IMR-90 (cell line): Measurements from ENCODE around the gene RALGPS1. TPM values are rescaled to one million over a fixed set of nuclear protein-coding genes. Genes with fewer than 3 reads are reported as not detected.

Source experiments
- ATAC-seq: fragments of 200-7000 bp; cut with Tn5 transposase; 2 replicates; pipeline ENCODE4 v1.9.1; 2020; ENCODE audit warnings: low read depth, mild to moderate bottlenecking, moderate library complexity
- BruUV-seq: library from RNA; stranded (reverse); fragments of 400-500 nt; replicated peaks from 2 replicates; lab custom pipeline; 2021; lab: Mats Ljungman, UMichigan
- CTCF ChIA-PET: fragments of 300-600 bp; formaldehyde crosslinking; extraction: SDS; loops from one replicate; lab custom pipeline; 2021; ENCODE audit warnings: antibody characterized with exemption; lab: Yijun Ruan, JAX
- POLR2A ChIA-PET: fragments of 300-600 bp; sonication (Branson Sonifier 250); formaldehyde crosslinking; loops from one replicate; lab custom pipeline; 2022; ENCODE audit warnings: antibody characterized with exemption; ENCODE audit not compliant: unreplicated experiment; lab: Charles Lee
- DNase-seq: peaks from one replicate; pipeline ENCODE4 v3.0.0; 2013
- H2AFZ ChIP-seq: replicated peaks from 2 replicates; pipeline ENCODE3; 2013; ENCODE audit warnings: low read length, mild to moderate bottlenecking; ENCODE audit not compliant: poor library complexity
- H2AK5ac ChIP-seq: 2 replicates; pipeline ENCODE4 v1.6.1; 2013; ENCODE audit warnings: low read depth, low read length, inconsistent platforms
- H2AK9ac ChIP-seq: replicated peaks from 2 replicates; pipeline ENCODE3; 2013; ENCODE audit warnings: mild to moderate bottlenecking, low read depth, low read length, moderate library complexity; ENCODE audit not compliant: poor library complexity
- H2BK120ac ChIP-seq: 2 replicates; pipeline ENCODE4 v1.6.1; 2013; ENCODE audit warnings: low read depth, low read length, inconsistent platforms
- H2BK15ac ChIP-seq: 3 replicates; pipeline ENCODE4 v1.6.1; 2013; ENCODE audit warnings: low read depth, low read length, inconsistent platforms
- H2BK20ac ChIP-seq: 2 replicates; pipeline ENCODE4 v1.6.1; 2013; ENCODE audit warnings: low read depth, mild to moderate bottlenecking, inconsistent platforms, low read length, moderate library complexity
- H2BK5ac ChIP-seq: 2 replicates; pipeline ENCODE4 v1.6.1; 2013; ENCODE audit warnings: mild to moderate bottlenecking, low read depth, low read length, inconsistent platforms; ENCODE audit not compliant: poor library complexity, severe bottlenecking
- H3K14ac ChIP-seq: replicated peaks from 2 replicates; pipeline ENCODE4 v1.6.1; 2013; ENCODE audit warnings: low read depth, low read length, inconsistent platforms
- H3K18ac ChIP-seq: 2 replicates; pipeline ENCODE4 v1.6.1; 2013; ENCODE audit warnings: low read depth, low read length, control low read depth
- H3K23ac ChIP-seq: 2 replicates; pipeline ENCODE4 v1.6.1; 2013; ENCODE audit warnings: low read depth, low read length, inconsistent platforms
- H3K27ac ChIP-seq: 2 replicates; pipeline ENCODE4 v1.5.1; 2013; ENCODE audit warnings: mild to moderate bottlenecking, control low read depth, low read length; ENCODE audit not compliant: insufficient read depth
- H3K27me3 ChIP-seq: 2 replicates; pipeline ENCODE4 v1.6.1; 2013; ENCODE audit warnings: low read length; ENCODE audit not compliant: control insufficient read depth, insufficient read depth
- H3K36me3 ChIP-seq: 2 replicates; pipeline ENCODE4 v1.6.1; 2013; ENCODE audit warnings: low read length, mixed read lengths; ENCODE audit not compliant: control insufficient read depth, insufficient read depth
- H3K4ac ChIP-seq: 2 replicates; pipeline ENCODE4 v1.6.1; 2013; ENCODE audit warnings: low read depth, low read length, inconsistent platforms
- H3K4me1 ChIP-seq: 2 replicates; pipeline ENCODE4 v1.6.1; 2013; ENCODE audit warnings: low read length, mixed read lengths; ENCODE audit not compliant: control insufficient read depth, insufficient read depth
- H3K4me2 ChIP-seq: 2 replicates; pipeline ENCODE4 v1.6.1; 2013; ENCODE audit warnings: low read depth, mild to moderate bottlenecking, control low read depth, low read length, moderate library complexity
- H3K4me3 ChIP-seq: 2 replicates; pipeline ENCODE4 v1.5.1; 2013; ENCODE audit warnings: low read depth, mild to moderate bottlenecking, control low read depth, low read length, moderate library complexity; ENCODE audit not compliant: insufficient read depth
- H3K56ac ChIP-seq: 2 replicates; pipeline ENCODE4 v1.6.1; 2013; ENCODE audit warnings: low read length, inconsistent platforms; ENCODE audit not compliant: insufficient read depth; ENCODE audit errors: extremely low read depth
- H3K79me1 ChIP-seq, 2 experiments: 2 replicates each; pipeline ENCODE4 v1.6.1; 2013; ENCODE audit warnings: low read length in 2 of 2, inconsistent platforms in 1 of 2, low read depth in 1 of 2
- H3K9ac ChIP-seq: 2 replicates; pipeline ENCODE4 v1.6.1; 2013; ENCODE audit warnings: low read depth, low read length, control low read depth
- H3K9me1 ChIP-seq: 2 replicates; pipeline ENCODE4 v1.6.1; 2013; ENCODE audit warnings: low read length, inconsistent platforms; ENCODE audit not compliant: insufficient read depth
- H3K9me3 ChIP-seq: 2 replicates; pipeline ENCODE4 v1.6.1; 2013; ENCODE audit warnings: low read length; ENCODE audit not compliant: control insufficient read depth, insufficient read depth
- H4K20me1 ChIP-seq: 2 replicates; pipeline ENCODE4 v1.6.1; 2013; ENCODE audit warnings: low read length, inconsistent platforms; ENCODE audit not compliant: insufficient read depth
- H4K5ac ChIP-seq: 2 replicates; pipeline ENCODE4 v1.6.1; 2013; ENCODE audit warnings: mild to moderate bottlenecking, low read depth, low read length, control low read depth
- H4K8ac ChIP-seq, 2 experiments: 2 replicates each; pipeline ENCODE4 v1.6.1; 2013; ENCODE audit warnings: low read depth in 2 of 2, low read length in 2 of 2, control low read depth in 1 of 2, inconsistent platforms in 1 of 2
- H4K91ac ChIP-seq: 2 replicates; pipeline ENCODE4 v1.6.1; 2013; ENCODE audit warnings: low read depth, low read length, inconsistent platforms; ENCODE audit not compliant: insufficient read depth
- CHD1 ChIP-seq: IDR thresholded peaks from 2 replicates; pipeline ENCODE4 v1.6.1; 2012; ENCODE audit warnings: low read depth, low read length, improper control_type of control experiment
- MAZ ChIP-seq: IDR thresholded peaks from 2 replicates; pipeline ENCODE4 v1.6.1; 2012; ENCODE audit warnings: low read depth, mild to moderate bottlenecking, low read length, improper control_type of control experiment, moderate library complexity, borderline replicate concordance
- MXI1 ChIP-seq: IDR thresholded peaks from 2 replicates; pipeline ENCODE4 v1.6.1; 2012; ENCODE audit warnings: low read depth, mild to moderate bottlenecking, low read length, moderate library complexity, borderline replicate concordance
- RCOR1 ChIP-seq: IDR thresholded peaks from 2 replicates; pipeline ENCODE4 v1.6.1; 2012; ENCODE audit warnings: mild to moderate bottlenecking, low read length, improper control_type of control experiment; ENCODE audit not compliant: insufficient replicate concordance
- WGBS, 2 experiments: methylation state at CpG; one replicate each; pipeline versions ENCODE4 v1.1.5 to v1.1.7; 2013; ENCODE audit warnings: missing lambda C conversion rate in 2 of 2; ENCODE audit not compliant: insufficient read length in 1 of 2; ENCODE audit errors: extremely low coverage in 2 of 2; 5-methylcytosine and 5-hydroxymethylcytosine counted together
- dilution Hi-C: fragments of 300-500 bp; cut with HindIII; formaldehyde crosslinking; loops from one replicate; pipeline ENCODE4 v1.14.3; 2018; ENCODE audit warnings: low sequenced_read_pairs; ENCODE audit not compliant: unreplicated experiment
- in situ Hi-C: fragments of 300-500 bp; cut with MboI; formaldehyde crosslinking; loops from 3 replicates; pipeline ENCODE4 v1.14.3; 2019; ENCODE audit warnings: low sequenced_read_pairs, inconsistent platforms, mixed read lengths
- intact Hi-C: fragments of 100-400 bp; cut with micrococcal nuclease; formaldehyde crosslinking; loops from 2 replicates; pipeline ENCODE4 v1.10.0; 2022
- polyA plus RNA-seq, 3 experiments: library from polyadenylated mRNA; depleted of rRNA; stranded (reverse); fragments of >200 nt; gene quantifications; 2 replicates each; pipeline ENCODE4 v1.2.3, GENCODE V29; 2012; ENCODE audit warnings: low replicate concordance in 1 of 3
- total RNA-seq: library from RNA; depleted of rRNA; stranded (reverse); fragments of >200 nt; gene quantifications from 2 replicates; pipeline ENCODE4 v1.2.3, GENCODE V29; 2012

Gene RALGPS1
- total and polyA plus RNA-seq, 2 of the 4 experiments (the other 2 are of a cell fraction), result 0.90 to 2.8 TPM

DNA sequence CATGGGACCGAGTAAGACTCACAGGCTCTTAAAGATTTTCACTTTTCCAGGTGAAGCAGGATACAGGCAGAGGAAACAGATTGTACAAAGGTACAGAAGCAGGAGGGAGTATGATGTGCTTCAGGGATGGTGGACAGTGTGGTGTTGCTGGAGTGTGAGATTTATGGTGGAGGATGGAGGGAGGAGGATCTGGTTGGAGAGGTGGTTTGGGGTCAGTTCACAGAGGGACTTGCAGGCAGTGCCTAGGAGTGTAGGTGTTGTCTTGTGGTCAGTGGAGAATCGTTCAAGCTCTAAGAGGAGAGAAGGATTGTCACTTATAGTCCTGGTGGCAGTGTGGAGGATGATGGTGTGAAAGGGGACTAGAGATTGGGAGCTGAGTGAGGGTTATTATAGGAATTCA is 11.8 kb downstream of the RALGPS1 start:
- Histone ChIP-seq H3K27ac (no peak overlapping the region), H3K14ac (no peak overlapping the region), H3K27me3 (peaks cover 19% of the 10 kb centered on the region), H3K23ac (no peak overlapping the region), H2BK15ac (no peak overlapping the region), H3K18ac (no peak overlapping the region), H2AFZ (no peak overlapping the region), H2BK20ac (no peak overlapping the region), H3K56ac (no peak overlapping the region), H4K20me1 (no peaks in the 10 kb centered on the region), H2BK120ac (no peak overlapping the region), H3K9me3 (no peaks in the 10 kb centered on the region), H2BK5ac (no peak overlapping the region), H3K4me3 (no peak overlapping the region), H3K4me1 (peaks cover 13% of the 10 kb centered on the region), H3K4ac (no peak overlapping the region), H3K9ac (no peak overlapping the region), H4K91ac (no peak overlapping the region), H3K4me2 (no peak overlapping the region), H2AK5ac (no peak overlapping the region), H4K5ac (no peak overlapping the region), H3K9me1 (peaks cover 10% of the 10 kb centered on the region), H3K79me1 (0 out of 4 replicates have a peak, but pooled peaks cover 0 to 5% of the 10 kb centered on the region in 2 experiments), H4K8ac (no peak overlapping the region), H2AK9ac (no peak overlapping the region), H3K36me3 (no peaks in the 10 kb centered on the region)
- no TSS peak for BruUV-seq
- TF ChIP-seq MAZ, result no peak
- no peak for TF ChIP-seq CHD1
- no peak for TF ChIP-seq RCOR1
- no peak for TF ChIP-seq MXI1
- 69% methylated on average over 2 of the region's 2 CpGs; no CpG with 5 or more reads in 1 of the 2 experiments for WGBS, 2 experiments
- intact Hi-C loops, result no loop called here
- in situ Hi-C loops, result loop anchor here (25.0 kb wide), 1 partner anchor 461 kb away; the partner anchor contains the start of gene SLC2A8
- DNase-seq (no peak), ATAC-seq (no peak)
- POLR2A ChIA-PET, result no interaction called here
- dilution Hi-C loops, result no loop called here
- CTCF ChIA-PET, result no interaction called here
